NCI-H69 (cell line): ENCODE data around the gene OR5H14.
"Not testable (repeated sequence)": the region's sequence is repeated elsewhere in the genome, so short reads cannot be mapped to it uniquely, and the experiment has no call there.

Experiments used
- DNase-seq: peaks from one replicate; lab custom pipeline; 2025; lab: John Stamatoyannopoulos, UW

Gene OR5H14

DNA sequence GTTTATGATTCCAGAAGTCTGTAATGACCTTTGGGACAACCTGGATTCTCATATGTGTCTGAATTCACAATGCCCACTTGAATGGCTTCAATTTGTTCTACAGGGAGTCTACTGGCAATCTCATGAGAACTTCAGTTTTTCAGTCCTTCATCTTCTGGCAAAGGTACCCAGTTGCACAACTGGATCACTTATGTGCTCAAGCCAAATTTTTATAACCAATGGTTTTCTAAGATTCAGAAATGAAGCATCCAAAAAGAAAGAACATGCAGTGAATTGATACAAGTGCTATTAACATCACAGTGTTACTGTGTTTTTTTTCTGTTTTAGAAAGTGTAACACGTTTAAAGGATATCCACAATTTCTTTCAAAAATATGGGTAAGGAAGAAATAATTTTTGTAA, at the start of gene OR5H14:
Gene OR5H14, plus strand, starts transcription at position 301 of the 400 bp plus-strand sequence. CDS start 1,907 bp downstream, outside the sequence.
- no peak for DNase-seq

- DNase-seq = no peak
Measured at GRCh38 chr3:98099848-98100247, 47.4 kb upstream of the OR5H14 start.

GRCh38 chr3:98108162-98108561, 39.1 kb upstream of the OR5H14 start:
- no peak for DNase-seq

- DNase-seq = peak; percentile 36
Measured at GRCh38 chr3:98109807-98110549, 37.3 kb upstream of the OR5H14 start.

GRCh38 chr3:98110550-98110908, 36.8 kb upstream of the OR5H14 start:
- DNase-seq = no peak

DNA sequence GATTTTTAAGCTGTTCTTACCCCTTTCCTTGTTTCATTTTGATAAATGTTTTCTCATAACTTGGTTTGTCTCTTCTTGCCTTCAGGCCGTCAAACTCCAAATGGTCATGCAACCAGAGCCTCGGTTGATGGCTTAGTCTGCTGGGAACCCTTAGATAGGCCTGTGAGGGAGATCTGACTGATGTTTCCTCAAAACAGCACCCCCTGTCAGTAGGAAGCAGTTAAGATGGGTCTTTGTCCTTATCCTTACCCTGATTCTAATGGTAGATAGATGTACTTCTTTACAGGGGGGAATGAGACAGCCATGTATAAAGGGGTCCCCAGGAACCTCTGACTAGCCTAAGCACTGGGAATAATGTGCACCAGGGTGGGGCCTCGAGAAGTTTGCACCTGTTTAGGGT, 33.0 kb upstream of the OR5H14 start:
- peak; percentile 0 for DNase-seq

DNA sequence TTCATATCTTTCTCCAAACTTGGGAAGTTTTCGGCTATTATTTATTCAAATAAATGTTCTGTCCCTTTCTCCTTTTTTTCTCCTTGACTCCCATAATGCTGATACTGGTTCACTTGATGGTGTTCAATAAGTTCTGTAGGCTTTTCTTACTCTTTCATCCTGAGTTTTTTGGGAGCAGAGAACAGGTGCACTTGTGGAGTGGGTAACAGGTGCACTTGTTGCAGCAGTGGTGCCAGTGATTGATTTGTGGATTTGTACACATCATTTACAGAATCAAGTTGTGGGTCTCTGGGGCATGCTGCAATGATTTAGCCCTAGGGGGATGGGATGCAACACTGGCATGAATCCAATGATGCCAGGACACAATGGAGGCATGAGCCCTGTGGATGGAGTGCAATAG, 31.6 kb upstream of the OR5H14 start:
- DNase-seq = no peak

- DNase-seq = no peak
Measured at GRCh38 chr3:98130421-98130820, 16.9 kb upstream of the OR5H14 start, which contains the start of gene OR5H1. Gene OR5H1, plus strand, starts transcription at chr3:98130721. Its CDS starts 1,977 bp downstream, at chr3:98132698.

DNA sequence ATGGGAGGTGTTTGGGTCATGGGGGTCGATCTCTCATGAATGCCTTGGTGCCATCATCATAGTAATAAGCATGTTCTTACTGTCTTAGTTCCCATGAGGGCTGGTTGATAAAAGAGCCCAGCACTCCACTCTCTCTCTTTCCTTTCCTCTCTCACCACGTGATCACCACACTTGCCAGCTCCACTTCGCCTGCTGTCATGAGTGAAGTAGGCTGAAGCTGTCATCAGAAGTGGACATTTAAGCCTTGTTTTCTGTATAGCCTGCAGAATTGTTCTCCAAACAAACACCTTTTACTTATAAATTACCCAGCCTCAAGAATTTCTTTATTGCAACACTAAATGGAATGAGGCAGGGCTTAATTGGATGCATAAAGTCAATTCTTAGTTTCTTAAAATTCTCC, 10.6 kb upstream of the OR5H14 start:
- no peak for DNase-seq

DNA sequence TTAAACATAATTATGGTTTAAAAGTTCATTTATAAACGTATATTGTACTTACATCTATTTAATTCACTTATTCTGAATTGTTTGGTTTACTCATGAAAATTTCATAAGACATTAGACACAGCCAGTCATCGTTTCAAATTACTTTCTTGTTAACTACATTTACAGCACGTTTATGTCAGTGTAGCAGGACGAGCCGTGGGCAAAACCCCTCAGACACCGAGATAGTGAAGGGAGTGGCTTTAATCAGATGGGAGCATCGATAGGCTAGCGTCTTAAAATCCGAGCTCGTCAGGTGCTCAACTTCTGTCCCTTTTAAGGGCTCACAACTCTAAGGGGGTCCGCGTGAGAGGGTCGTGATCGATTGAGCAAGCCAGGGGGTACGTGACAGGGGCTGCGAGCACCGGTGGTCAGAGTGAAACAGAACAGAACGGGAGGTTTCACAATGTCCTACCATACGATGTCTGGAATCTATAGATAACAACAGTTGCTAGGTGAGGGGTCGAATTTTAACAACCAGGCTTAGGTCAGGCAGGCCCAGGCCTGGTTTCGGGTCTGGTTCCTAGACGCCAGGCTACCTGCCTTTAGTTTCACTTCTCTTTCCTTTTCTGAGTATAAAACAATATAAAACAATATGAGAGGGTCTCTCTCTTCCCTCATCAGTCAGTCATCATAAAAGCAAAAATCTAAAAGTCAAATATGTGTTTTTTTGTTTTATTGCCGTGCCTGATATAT, 9.3 kb upstream of the OR5H14 start:
- not testable (repeated sequence) for DNase-seq

GRCh38 chr3:98140531-98140930, 6.7 kb upstream of the OR5H14 start:
- no peak for DNase-seq

GRCh38 chr3:98148751-98149150, 1.5 kb downstream of the OR5H14 start:
- DNase-seq = no peak

GRCh38 chr3:98149456-98149855, 2.2 kb downstream of the OR5H14 start:
- DNase-seq = not testable (repeated sequence)

DNA sequence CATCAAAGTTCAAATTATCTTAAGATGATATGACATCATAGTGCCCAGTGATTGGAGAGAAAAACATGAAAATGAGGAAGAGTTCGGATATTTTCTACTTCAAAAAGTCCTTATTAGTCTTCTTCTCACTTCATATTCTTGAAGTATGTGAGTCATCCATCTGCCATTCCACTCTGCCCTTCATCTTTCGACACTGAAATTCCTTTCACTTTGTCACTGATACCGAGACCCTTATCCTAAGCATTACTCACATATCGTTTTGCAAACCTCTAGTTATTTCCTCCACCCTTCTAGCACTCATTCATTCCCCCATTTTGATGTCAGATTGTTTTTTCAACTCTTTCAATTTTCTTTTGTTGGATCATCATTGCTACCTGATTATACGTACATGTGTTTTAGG, 4.0 kb downstream of the OR5H14 start:
- DNase-seq = no peak

GRCh38 chr3:98166396-98166795, 19.1 kb downstream of the OR5H14 start, which contains the start of gene OR5H15:
Gene OR5H15, plus strand, starts transcription at chr3:98166696. Its CDS starts 2,004 bp downstream, at chr3:98168700.
- no peak for DNase-seq

DNA sequence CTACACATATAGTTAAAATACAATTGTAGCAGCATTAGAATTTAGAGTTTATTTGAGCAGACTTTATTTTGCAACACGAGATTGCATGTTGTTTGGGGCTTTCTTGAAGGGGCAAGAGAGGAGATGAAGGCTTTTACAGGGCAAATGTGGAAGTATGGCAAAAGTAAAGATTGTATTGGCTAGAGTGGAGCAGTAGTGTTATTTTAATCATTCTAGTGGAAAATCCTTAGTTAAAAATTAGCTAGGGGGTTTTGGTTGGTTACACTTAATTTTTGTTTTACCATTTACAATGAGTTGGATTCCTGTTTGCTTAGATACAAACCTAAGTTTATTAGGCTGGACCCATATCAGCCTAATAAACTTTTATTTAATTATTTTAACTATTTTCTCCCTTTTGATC, 23.8 kb downstream of the OR5H14 start:
- DNase-seq = no peak

DNA sequence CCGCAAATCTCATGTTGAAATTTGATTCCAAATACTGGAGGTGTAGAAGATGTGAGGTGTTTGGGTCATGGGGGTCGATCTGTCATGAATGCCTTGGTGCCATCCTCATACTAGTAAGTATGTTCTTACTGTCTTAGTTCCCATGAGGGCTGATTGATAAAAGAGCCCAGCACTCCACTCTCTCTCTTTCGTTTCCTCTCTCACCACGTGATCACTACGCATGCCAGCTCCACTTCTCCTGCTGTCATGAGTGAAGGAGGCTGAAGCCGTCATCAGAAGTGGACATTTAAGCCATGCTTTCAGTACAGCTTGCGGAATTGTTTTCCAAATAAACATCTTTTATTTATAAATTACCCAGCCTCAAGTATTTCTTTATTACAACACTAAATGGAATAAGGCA, 25.3 kb downstream of the OR5H14 start:
- DNase-seq = peak; percentile 1

DNA sequence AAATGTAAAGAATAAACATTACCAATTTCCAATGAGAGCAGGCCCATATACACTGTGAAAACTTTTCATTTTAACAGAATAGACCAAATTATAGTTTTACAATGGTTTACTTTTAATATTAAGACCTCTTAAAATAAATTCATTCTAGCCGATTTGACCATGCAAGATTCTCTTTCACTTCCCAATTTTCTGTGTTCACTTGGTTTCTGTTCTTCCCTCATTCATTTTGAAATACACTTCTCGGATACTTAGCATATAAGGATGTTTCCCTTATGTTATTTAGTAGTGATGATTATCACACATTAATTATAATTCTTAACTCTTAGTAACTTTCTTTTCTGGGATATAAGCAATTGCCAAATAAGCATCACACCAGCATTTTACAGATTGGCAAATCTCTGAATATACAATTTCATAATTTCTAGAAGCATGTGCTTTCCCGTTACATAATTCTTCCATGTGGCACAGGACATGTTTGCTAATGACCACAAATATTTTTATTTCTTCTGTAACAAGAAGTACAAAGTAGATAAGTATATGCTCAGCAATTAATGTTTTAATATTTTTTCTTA, 33.1 kb downstream of the OR5H14 start:
- DNase-seq = no peak

GRCh38 chr3:98182196-98182595, 34.9 kb downstream of the OR5H14 start:
- DNase-seq = no peak

DNA sequence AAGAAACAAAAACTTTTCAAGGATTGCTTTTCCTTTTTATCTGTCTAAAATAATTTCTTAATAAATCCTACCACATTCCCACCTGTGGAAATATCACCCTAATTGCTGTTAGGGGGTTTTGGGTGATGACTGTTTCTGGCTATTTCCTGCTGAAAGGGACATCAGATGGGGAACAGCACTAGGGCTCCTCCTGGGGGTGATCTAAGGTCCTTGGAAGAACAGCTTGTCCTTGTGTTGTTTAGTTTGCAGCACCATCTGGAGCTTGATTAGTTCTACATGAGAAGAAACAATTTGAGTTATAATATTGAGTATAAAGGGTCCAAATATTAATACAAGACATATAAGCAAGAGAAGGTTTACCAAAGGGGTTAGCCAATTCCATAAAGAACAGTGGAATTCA, 37.9 kb downstream of the OR5H14 start:
- DNase-seq = peak; percentile 1

DNA sequence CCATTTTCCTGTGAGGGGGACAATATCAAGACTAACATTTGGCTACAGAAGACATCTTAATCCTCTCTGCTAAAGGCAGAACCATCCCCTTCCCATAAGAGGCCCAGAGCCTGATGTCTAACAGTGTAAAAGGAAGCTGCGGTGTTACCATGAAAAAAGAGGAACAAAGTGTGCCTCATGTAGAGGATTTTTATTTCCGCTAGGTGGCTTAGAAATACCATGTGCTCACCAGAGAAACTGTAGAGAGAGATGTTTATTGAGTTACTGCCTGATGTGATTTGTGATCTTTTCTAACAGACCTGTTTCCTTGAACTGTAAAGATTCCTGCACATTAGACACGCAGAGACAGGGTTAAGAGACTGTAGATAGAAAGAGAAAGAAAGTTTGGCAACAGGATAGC, 41.3 kb downstream of the OR5H14 start:
- no peak for DNase-seq

- not testable (repeated sequence) for DNase-seq
Measured at GRCh38 chr3:98190911-98191310, 43.6 kb downstream of the OR5H14 start.

DNA sequence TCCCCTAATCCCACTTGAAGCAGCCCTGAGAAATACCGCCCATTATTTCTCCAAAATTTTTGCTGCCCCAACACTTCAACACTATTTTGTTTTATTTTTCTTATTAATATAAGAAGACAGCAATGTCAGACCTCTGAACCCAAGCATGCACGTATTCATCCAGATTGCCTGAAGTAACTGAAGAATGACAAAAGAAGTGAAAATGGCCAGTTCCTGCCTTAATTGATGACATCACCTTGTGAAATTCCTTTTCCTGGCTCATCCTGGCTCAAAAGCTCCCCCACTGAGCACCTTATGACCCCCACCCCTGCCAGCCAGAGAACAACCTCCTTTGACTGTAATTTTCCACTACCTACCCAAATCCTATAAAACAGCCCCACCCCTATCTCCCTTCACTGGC, 49.0 kb downstream of the OR5H14 start:
- not testable (repeated sequence) for DNase-seq
